OCI-M2 (cell line): ENCODE data around the gene SERTAD1.
"Not testable (repeated sequence)": the region's sequence is repeated elsewhere in the genome, so short reads cannot be mapped to it uniquely, and the experiment has no call there.

Source experiments
- DNase-seq: peaks from one replicate; lab custom pipeline; 2025; ENCODE audit not compliant: unreplicated experiment; lab: John Stamatoyannopoulos, UW

SERTAD1 gene

GRCh38 chr19:40453151-40453735, 27.5 kb upstream of the SERTAD1 start:
- no peak for DNase-seq

DNA sequence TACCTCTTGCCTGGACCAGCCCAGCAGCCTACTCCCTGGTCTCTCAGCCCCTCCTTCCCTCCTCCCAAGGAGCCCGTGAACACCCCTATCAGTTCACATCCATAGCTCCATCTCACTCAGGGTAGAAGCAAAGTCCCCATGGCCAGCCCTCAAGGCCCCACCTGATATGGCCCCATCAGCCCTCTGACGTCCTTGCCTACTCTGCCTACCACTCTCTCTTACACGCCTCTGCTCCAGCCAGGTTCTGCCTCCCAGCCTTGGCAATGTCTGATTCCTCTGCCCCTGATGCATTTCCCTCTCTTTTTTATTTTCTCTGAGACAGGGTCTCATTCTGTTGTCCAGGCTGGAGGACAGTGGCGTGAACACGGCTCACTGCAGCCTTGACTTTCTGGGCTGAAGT, 26.2 kb upstream of the SERTAD1 start:
- DNase-seq = no peak

- DNase-seq = no peak
Observed at GRCh38 chr19:40450664-40451063, 24.9 kb upstream of the SERTAD1 start.

DNA sequence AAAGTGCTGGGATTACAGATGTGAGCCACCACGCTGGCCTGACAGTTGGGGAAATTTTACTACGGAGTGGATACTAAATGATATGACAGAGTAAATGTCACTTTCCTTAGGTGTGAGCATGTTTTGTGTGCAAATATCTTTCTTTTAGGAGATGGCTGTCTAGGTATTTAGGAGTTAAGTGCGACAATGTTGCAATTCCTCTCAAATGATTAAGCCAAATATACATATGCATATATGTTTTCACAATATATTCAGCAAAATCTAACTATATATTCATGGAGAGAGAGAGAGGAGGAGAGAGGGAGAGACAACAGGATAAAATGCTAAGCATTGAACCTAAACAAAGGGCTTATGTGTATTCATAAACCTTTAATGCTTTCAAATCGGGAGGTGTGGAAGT, 23.7 kb upstream of the SERTAD1 start:
- DNase-seq = no peak

DNA sequence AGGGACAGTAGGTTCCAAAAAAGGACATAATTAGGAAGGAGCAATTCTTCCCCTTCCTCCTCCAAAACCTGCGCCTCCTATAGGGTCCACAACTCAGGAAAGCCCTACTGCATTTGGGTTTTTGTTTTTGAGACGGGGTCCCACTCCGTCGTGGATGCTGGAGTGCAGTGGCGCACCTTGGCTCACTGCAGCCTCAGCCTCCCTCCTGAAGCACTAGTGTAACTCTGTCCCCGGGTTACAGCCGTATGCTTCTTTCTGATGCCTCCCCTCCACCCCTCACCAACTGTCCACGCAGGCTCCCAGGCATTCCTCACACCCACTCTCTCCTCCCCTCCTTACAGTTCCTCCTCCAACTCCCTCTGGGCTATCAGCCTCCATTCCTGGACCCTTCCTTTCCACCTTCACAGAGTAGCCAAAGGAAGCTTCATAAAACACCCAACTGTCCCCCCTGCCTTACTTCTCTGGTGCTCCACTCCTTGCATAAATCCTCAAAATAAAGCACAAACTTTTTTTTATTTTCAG, 20.5 kb upstream of the SERTAD1 start:
- DNase-seq = no peak

- no peak for DNase-seq
Observed at GRCh38 chr19:40445780-40446262, 20.0 kb upstream of the SERTAD1 start.

DNA sequence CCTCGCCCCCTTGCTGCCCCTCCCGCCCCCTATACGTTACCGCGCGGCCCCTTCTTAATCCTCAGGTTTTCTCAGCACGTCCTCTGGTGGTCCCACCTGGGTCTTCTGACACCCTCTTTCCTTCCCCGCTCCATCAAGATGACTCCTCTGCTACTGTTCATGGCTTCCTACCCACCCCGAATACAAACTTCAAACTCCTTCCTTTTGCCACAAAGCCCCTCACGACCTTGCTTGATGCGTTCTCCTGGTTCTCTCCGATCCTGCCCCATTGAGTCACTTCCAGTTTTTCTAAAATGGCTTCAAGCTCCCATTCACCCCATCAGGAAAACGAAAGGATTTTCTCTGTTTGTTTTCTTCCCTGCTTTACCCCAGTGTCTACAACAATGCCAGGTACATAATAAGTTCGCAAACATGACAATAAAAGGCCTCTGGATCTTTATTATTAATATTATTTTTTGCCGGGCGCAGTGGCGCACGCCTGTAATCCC, 19.1 kb upstream of the SERTAD1 start:
- DNase-seq = no peak

DNA sequence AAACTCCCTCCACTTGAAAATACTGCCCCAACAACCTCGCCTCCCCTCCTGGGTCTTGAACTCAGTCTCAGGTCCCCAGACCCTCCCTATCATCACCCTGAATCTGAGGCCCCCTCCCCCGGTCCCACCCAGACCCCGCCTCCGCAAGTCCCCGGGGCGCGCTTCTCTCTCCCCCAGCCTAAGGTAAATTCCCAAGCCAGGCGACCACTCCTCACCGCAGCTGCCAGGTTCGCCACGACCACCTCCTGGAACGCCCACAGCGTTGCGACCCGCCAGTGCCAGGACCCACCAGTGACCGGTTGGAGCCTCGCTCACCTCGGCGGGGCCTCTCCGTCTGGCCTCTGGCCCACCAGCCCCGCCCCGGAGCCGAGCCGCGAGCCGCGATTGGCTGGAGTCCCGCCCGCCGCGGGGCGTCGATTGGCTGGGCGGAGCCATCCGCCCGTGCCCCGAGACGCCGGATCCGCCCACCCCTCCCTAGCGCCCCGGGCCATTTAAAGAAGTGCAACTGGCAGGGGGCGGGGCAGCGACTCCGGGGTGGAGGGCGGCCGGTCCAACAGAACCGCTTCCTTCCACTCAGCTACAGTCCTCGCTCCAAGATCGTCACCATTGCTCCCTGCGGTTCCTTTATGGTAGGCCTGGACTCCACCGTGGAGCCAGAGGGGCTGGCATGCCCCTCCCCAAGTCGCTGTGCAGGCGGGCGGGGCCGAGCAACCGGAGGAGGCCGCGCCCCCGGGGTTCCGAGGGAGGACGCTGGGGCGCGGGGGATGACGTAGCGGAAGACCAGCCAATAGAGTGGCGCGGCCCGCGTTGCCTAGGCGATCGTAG, 18.4 kb upstream of the SERTAD1 start, which contains the start of gene SERTAD3:
SERTAD3 (minus strand) TSS at position 336 of the 825 bp plus-strand sequence. CDS start 2,255 bp downstream, outside the sequence.
- DNase-seq = peak; percentile 96

GRCh38 chr19:40443131-40443999, 17.6 kb upstream of the SERTAD1 start:
- peak; percentile 94 for DNase-seq

- no peak for DNase-seq
Observed at GRCh38 chr19:40442328-40443130, 16.7 kb upstream of the SERTAD1 start.

GRCh38 chr19:40441719-40442253, 16.0 kb upstream of the SERTAD1 start:
- no peak for DNase-seq

- no peak for DNase-seq
Observed at GRCh38 chr19:40438284-40438683, 12.5 kb upstream of the SERTAD1 start.

DNA sequence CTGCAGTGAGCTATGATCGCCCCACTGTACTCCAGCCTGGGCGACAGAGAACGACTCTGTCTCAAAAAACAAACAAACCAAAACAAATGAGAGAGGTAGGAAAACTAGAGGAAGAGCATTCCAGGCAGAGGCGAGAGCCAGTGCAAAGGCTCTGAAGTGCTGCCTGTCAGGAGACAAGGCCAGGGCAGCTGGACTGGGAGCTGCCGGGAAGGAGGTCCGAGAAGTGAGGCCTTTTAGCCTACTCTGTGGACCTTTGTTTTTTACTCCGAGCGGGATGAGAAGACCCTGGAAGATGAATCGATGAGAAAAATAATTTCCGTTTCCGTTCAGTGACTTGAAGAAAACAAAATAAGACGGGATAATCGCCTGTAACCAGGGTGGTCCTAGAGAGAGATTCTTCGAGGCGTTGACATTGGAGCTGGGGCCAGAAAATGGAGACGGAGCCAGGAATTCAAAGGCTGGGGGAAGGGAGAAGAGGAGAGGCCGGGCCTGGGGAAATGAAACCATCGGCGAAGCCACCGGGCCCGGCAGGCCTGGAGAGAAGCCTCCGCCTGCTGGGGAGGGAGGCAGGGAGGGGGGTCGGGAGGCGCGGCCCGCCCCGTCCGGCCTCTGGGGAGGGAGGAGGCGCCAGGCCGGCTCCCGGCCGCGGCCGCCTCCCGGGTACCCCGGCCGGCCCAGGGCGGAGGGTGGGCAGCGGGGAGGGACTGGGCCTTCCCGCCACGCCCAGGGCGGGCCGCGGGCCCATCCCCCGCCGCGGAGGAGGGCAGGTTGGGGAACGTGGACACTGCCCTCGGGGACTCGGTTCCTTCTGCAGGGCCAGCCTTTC, 7.8 kb upstream of the SERTAD1 start:
- DNase-seq = no peak

- not testable (repeated sequence) for DNase-seq
Observed at GRCh38 chr19:40432760-40433159, 7.0 kb upstream of the SERTAD1 start.

DNA sequence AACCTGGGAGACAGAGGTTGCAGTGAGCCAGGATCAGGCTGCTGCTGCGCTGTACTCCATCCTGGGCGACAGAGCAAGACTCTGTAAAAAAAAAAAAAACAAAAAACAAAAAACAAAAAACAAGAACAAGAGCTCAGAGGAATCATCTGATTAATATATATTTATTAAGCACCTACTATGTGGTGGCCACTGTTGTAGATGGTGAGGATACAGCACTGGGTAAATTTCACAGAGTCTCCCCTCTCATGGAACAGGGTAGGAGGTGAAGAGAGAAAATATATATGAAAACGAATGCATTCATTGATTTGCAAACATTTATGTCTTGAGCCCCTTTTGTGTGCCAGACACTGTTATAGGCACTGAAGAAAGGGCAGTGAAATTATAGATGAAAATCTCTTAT, 5.9 kb upstream of the SERTAD1 start:
- DNase-seq = no peak

DNA sequence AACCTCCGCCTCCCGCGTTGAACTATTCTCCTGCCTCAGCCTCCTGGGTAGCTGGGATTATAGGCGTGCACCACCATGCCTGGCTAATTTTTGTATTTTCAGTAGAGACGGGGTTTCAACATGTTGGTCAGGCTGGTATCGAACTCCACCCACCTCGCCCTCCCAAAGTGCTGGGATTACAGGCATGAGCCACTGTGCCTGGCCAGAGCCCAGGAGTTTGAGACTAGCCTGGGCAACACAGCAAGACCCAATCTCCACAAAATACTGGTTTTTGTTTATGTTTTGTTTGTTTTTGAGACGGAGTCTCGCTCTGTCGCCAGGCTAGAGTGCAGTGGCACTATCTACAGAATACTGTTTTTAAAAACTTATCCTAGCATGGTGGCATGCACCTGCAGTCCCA, 4.5 kb upstream of the SERTAD1 start:
- DNase-seq = not testable (repeated sequence)

DNA sequence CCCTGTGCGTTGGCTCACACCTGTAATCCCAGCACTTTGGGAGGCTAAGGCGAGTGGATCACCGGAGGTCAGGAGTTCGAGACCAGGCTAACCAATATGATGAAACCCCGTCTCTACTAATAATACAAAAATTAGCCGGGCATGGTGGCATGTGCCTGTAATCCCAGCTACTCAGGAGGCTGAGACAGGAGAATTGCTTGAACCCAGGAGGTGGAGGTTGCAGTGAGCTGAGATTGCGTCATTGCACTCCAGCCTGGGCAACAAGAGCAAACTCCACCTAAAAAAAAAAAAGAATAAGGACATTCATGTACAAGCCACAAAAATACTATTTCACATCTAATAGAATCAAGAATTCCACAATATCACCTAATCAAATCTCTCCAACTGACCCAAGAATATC, 2.4 kb upstream of the SERTAD1 start:
- not testable (repeated sequence) for DNase-seq

DNA sequence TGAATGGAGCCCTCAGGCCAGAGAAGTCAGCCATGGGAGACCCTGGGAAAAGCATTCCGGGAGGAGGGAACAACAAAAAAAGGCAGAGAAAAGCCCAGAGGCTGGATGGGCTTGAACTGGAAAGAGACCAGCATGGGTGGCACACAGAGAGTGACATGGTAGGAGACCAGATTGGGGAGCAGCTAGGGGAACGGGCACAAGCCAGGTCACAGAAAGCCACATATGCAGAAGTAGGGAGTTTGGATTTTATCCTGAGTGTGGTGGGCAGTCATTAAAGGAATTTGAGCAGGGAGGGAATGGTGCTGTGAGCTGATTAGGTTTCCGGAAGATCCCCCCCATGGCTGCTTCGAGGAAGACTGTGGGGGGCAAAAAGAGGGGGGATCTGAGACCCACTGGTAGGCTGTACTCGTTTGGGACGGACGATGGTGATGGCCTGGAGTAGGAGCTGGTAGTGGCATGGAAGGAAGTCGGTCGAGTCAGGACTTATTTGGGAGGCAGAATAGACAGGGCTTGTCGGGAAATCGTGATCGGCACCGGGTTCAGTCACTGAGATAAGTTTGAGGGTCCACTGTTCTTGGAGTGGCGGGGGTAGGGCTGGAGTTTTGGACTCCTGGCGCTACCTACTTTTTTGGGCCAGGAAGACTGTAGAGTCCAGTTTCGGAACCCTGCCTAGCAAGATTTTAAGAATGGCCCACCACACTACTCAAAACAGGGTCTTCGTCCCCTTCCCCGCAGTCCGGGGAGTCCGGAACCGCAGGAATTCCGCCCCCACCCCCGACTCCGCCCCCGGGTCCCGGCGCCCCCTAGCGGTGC, 949 bp downstream of the SERTAD1 start:
- no peak for DNase-seq
